Memory B cell (primary cell): ENCODE measurements around the gene OR52D1.

Source experiments
- ATAC-seq: fragments of 150-1000 bp; cut with Tn5 transposase; 2 replicates; pipeline ENCODE4 v1.10.0; 2021; ENCODE audit warnings: low read depth, mild to moderate bottlenecking, moderate library complexity
- DNase-seq, 2 donors: peaks; one replicate each; pipeline ENCODE4 v3.0.0; 2022; ENCODE audit warnings: low spot score in 2 of 2
- H3K27ac Mint-ChIP-seq: one replicate; pipeline ENCODE4 v1.8.0; 2022; ENCODE audit warnings: mild to moderate bottlenecking, moderate library complexity, mixed read lengths
- H3K27me3 Mint-ChIP-seq: one replicate; pipeline ENCODE4 v1.8.0; 2022; ENCODE audit warnings: mixed read lengths
- H3K36me3 Mint-ChIP-seq: one replicate; pipeline ENCODE4 v1.8.0; 2022; ENCODE audit warnings: mild to moderate bottlenecking, mixed read lengths
- H3K4me1 Mint-ChIP-seq: one replicate; pipeline ENCODE4 v1.8.0; 2022; ENCODE audit warnings: mixed read lengths
- H3K4me3 Mint-ChIP-seq: one replicate; pipeline ENCODE4 v1.8.0; 2022; ENCODE audit warnings: mild to moderate bottlenecking, moderate library complexity, mixed read lengths
- H3K9me3 Mint-ChIP-seq: one replicate; pipeline ENCODE4 v1.8.0; 2022; ENCODE audit warnings: mixed read lengths

The OR52D1 gene

GRCh38 chr11:5488385-5488784 lies at the start of gene OR52D1:
Gene OR52D1 (plus strand): TSS chr11:5488685. CDS start chr11:5488707, 22 bp downstream.
- Mint-ChIP-seq H3K36me3 (no peaks in the 10 kb centered on the region), H3K9me3 (no peaks in the 10 kb centered on the region), H3K4me1 (peaks cover 2% of the 10 kb centered on the region), H3K27ac (no peak within 1 kb of the TSS), H3K27me3 (peaks cover 5% of the 10 kb centered on the region), H3K4me3 (no peak within 1 kb of the TSS)
- no peak for ATAC-seq
- DNase-seq: no peak

- H3K4me3 Mint-ChIP-seq: no peak within 1 kb of the TSS
- no peaks in the 10 kb centered on the region for H3K36me3 Mint-ChIP-seq
- H3K27ac Mint-ChIP-seq: no peak within 1 kb of the TSS
- ATAC-seq (no peak), DNase-seq (no peak)
- no peaks in the 10 kb centered on the region for H3K4me1 Mint-ChIP-seq
- peaks cover 6% of the 10 kb centered on the region for H3K27me3 Mint-ChIP-seq
- no peaks in the 10 kb centered on the region for H3K9me3 Mint-ChIP-seq
These were observed 47.1 kb upstream of the OR52D1 start, which contains the start of gene OR51I1 for GRCh38 chr11:5441414-5441813. Gene OR51I1 (minus strand): TSS chr11:5441514. CDS start chr11:5441514, 0 bp downstream.

DNA sequence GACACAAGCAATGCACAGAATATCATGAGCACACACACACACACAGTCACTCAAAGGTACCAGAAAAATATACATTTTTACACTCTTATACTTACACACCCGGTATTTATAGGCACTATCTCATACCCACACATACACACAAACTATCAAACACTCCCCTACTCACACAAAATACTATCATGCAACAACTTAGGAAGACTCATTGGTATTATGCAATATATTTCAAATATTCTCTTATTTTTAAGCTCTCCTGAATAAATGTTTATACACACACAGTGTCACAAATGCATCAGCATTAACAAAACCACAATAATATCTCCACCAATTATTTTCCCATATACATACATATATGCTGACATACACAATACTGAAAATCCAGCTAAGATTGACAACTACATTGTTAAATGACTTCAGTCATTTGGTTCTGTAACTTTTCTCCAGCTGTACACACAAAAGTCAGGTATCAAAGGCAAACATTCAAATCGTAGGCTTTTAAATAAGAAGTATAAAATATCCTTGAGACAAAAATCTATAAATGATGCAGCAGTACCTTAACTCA lies 44.6 kb upstream of the OR52D1 start:
- peaks cover 6% of the 10 kb centered on the region for H3K27me3 Mint-ChIP-seq
- ATAC-seq (no peak), DNase-seq (no peak)
- no peaks in the 10 kb centered on the region for H3K9me3 Mint-ChIP-seq
- no peak overlapping the region for H3K4me3 Mint-ChIP-seq
- no peaks in the 10 kb centered on the region for H3K36me3 Mint-ChIP-seq
- H3K27ac Mint-ChIP-seq: no peak overlapping the region
- H3K4me1 Mint-ChIP-seq: no peaks in the 10 kb centered on the region

DNA sequence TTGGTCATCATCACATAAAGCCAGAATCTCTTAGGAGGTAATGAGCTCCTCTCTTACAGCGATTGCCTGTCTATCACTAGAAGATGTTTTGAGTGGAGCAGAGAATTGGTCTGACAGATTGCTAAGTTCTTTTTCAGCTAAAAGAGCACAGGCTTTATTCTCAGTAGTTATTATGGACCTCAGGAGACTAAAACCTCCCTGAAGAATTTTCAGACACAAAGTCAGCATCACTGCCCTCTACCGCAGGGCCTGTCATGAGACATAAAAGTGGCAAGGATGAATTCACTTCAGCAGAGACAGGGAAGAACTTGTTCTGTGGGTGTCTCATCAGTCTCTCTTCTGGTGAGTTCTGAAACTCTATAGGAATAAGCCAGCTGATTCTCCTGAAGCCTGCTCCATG lies 39.5 kb upstream of the OR52D1 start, which contains the start of gene OR51I2:
OR51I2 (plus strand) TSS at position 301 of the 400 bp plus-strand sequence. CDS start 4,166 bp downstream, outside the sequence.
- Mint-ChIP-seq H3K27ac (no peak within 1 kb of the TSS), H3K4me1 (no peaks in the 10 kb centered on the region)
- ATAC-seq: no peak

DNA sequence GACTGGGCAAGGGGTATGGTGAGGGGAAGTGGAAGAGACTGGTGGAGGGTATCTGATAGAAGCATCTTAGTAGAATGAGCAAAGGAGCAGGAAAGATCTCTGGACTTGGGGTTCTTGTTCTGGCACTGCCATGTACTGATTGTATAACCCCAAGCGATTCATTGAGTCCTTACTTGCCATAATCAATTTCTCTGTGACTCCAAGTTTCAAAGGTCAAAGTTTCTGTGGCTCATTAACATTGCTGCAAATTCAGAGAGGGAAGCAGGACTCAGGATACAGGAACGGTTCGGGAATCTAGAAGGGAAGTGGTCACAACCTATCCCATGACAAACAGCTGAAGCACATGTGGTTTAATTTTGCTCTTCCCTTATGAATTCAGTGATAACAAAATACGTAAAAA lies 39.1 kb upstream of the OR52D1 start:
- no peak overlapping the region for H3K27ac Mint-ChIP-seq
- no peak overlapping the region for H3K4me3 Mint-ChIP-seq
- H3K36me3 Mint-ChIP-seq: no peaks in the 10 kb centered on the region
- peaks cover 1% of the 10 kb centered on the region for H3K27me3 Mint-ChIP-seq
- no peaks in the 10 kb centered on the region for H3K4me1 Mint-ChIP-seq
- H3K9me3 Mint-ChIP-seq: no peaks in the 10 kb centered on the region
- no peak for DNase-seq
- ATAC-seq: no peak

More for the DNA sequence above, 39.5 kb upstream of the OR52D1 start, which contains the start of gene OR51I2:
- Mint-ChIP-seq H3K27me3 (peaks cover 1% of the 10 kb centered on the region), H3K4me3 (no peak within 1 kb of the TSS), H3K36me3 (no peaks in the 10 kb centered on the region), H3K9me3 (no peaks in the 10 kb centered on the region)
- DNase-seq: no peak

DNA sequence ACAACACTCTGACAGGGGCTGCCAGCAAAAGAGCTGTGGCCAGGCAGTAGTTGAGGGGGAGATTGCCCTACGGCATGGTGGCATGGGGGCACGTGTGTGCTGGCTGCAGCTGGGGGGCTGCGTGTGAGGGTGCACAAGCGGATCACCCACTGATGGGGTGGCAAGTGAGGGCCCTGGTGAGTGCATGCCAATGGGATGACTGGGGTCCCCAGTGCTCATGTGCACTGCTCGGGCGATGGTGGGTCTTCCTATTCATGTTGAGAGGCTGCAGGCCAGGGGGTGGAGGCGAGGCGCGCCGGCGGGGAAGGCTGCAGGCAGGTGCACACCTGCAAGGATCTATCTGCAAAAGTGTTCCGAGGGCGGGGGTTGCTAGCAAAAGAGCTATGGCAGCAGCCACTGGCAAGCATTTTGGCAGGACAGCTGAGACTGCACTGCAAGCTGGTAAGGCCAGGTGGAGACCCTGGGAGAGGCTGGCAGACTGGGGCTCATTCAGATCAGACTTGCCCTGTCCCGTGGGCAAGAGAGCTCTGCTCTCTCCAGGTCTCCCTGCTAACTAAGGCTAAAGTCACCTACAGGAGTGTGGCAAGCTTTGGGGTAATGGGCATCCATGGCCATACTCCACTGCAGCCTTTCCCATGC lies 27.4 kb upstream of the OR52D1 start:
- no peaks in the 10 kb centered on the region for H3K4me1 Mint-ChIP-seq
- H3K4me3 Mint-ChIP-seq: no peak overlapping the region
- H3K36me3 Mint-ChIP-seq: peaks cover 2% of the 10 kb centered on the region
- H3K9me3 Mint-ChIP-seq: peaks cover 1% of the 10 kb centered on the region
- H3K27me3 Mint-ChIP-seq: peaks cover 7% of the 10 kb centered on the region
- ATAC-seq: no peak
- no peak overlapping the region for H3K27ac Mint-ChIP-seq
- no peak for DNase-seq

- Mint-ChIP-seq H3K36me3 (no peaks in the 10 kb centered on the region), H3K4me1 (no peaks in the 10 kb centered on the region), H3K27ac (no peak overlapping the region), H3K4me3 (no peak overlapping the region), H3K9me3 (no peaks in the 10 kb centered on the region), H3K27me3 (peaks cover 11% of the 10 kb centered on the region)
- DNase-seq (no peak), ATAC-seq (no peak)
These were observed 21.0 kb upstream of the OR52D1 start for GRCh38 chr11:5467527-5467926.

GRCh38 chr11:5473921-5474320 lies 14.6 kb upstream of the OR52D1 start:
- Mint-ChIP-seq H3K4me3 (no peak overlapping the region), H3K4me1 (no peaks in the 10 kb centered on the region), H3K36me3 (no peaks in the 10 kb centered on the region), H3K27ac (no peak overlapping the region), H3K27me3 (peaks cover 11% of the 10 kb centered on the region), H3K9me3 (no peaks in the 10 kb centered on the region)
- ATAC-seq (no peak), DNase-seq (no peak)

- DNase-seq: peak; percentile 11 to 15
- Mint-ChIP-seq H3K4me1 (no peaks in the 10 kb centered on the region), H3K9me3 (no peaks in the 10 kb centered on the region), H3K4me3 (no peak overlapping the region), H3K27ac (no peak overlapping the region), H3K36me3 (no peaks in the 10 kb centered on the region), H3K27me3 (peaks cover 6% of the 10 kb centered on the region)
- no peak for ATAC-seq
These were observed 12.2 kb upstream of the OR52D1 start for GRCh38 chr11:5476186-5476819.

- H3K27ac Mint-ChIP-seq: no peak overlapping the region
- H3K27me3 Mint-ChIP-seq: peaks cover 3% of the 10 kb centered on the region
- peaks cover 2% of the 10 kb centered on the region for H3K4me1 Mint-ChIP-seq
- no peak overlapping the region for H3K4me3 Mint-ChIP-seq
- DNase-seq: no peak
- no peaks in the 10 kb centered on the region for H3K9me3 Mint-ChIP-seq
- no peak for ATAC-seq
- no peaks in the 10 kb centered on the region for H3K36me3 Mint-ChIP-seq
These were observed 2.5 kb upstream of the OR52D1 start for GRCh38 chr11:5486003-5486402.

DNA sequence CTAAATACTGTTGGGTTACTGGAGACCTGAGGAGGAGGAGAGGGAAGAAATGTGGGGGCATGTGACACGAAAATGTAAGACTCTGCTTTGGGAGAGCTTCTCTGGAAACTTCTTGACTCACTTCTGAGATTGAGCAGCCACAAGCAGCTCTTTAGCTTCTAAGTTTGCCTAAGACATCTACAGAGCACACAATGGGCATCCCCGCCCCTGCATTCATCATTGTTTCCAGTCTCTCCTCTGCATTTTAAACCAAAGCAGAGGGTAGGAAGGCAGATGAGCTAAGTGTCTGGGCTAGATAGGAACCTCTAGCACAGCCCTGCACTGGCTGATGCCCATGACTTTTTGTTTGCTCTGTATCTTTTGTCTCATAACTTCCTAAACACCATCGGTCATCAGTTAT lies 2.1 kb upstream of the OR52D1 start:
- H3K9me3 Mint-ChIP-seq: no peaks in the 10 kb centered on the region
- ATAC-seq: no peak
- no peak for DNase-seq
- H3K27me3 Mint-ChIP-seq: peaks cover 5% of the 10 kb centered on the region
- peaks cover 2% of the 10 kb centered on the region for H3K4me1 Mint-ChIP-seq
- no peak overlapping the region for H3K4me3 Mint-ChIP-seq
- H3K36me3 Mint-ChIP-seq: no peaks in the 10 kb centered on the region
- H3K27ac Mint-ChIP-seq: no peak overlapping the region

DNA sequence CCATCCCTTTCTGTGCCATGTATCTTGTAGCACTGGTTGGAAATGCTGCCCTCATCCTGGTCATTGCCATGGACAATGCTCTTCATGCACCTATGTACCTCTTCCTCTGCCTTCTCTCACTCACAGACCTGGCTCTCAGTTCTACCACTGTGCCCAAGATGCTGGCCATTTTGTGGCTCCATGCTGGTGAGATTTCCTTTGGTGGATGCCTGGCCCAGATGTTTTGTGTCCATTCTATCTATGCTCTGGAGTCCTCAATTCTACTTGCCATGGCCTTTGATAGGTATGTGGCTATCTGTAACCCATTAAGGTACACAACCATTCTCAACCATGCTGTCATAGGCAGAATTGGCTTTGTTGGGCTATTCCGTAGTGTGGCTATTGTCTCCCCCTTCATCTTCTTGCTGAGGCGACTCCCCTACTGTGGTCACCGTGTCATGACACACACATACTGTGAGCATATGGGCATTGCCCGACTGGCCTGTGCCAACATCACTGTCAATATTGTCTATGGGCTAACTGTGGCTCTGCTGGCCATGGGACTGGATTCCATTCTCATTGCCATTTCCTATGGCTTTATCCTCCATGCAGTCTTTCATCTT lies 414 bp downstream of the OR52D1 start:
- Mint-ChIP-seq H3K27me3 (peaks cover 4% of the 10 kb centered on the region), H3K4me1 (peaks cover 2% of the 10 kb centered on the region), H3K27ac (no peak overlapping the region), H3K4me3 (no peak overlapping the region), H3K36me3 (no peaks in the 10 kb centered on the region), H3K9me3 (no peaks in the 10 kb centered on the region)
- DNase-seq: no peak
- no peak for ATAC-seq

GRCh38 chr11:5489576-5490357 lies 1.3 kb downstream of the OR52D1 start:
- no peaks in the 10 kb centered on the region for H3K9me3 Mint-ChIP-seq
- H3K4me1 Mint-ChIP-seq: peaks cover 2% of the 10 kb centered on the region
- DNase-seq (no peak), ATAC-seq (no peak)
- H3K27ac Mint-ChIP-seq: no peak overlapping the region
- H3K27me3 Mint-ChIP-seq: peaks cover 4% of the 10 kb centered on the region
- no peak overlapping the region for H3K4me3 Mint-ChIP-seq
- no peaks in the 10 kb centered on the region for H3K36me3 Mint-ChIP-seq

DNA sequence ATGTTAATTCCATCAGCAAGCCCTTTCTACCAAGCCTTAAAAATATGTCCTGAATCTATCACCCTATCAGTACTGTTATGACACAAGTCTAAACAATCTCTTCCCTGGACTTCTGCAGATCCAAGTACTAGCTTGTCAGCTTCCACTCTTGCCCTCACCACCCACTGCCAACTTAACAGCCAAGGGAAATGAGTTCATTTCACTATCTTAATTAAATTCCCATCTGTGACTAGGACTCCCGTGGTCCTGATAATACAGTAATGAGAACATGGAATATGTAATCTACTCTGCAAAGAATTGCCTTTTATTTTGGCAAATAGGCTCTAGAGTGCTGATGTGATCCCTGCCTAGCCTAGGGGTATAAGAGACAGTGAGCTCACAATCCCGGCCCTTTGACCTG lies 11.2 kb downstream of the OR52D1 start:
- Mint-ChIP-seq H3K4me3 (no peak overlapping the region), H3K9me3 (no peaks in the 10 kb centered on the region), H3K36me3 (no peaks in the 10 kb centered on the region), H3K27ac (no peak overlapping the region), H3K27me3 (peaks cover 4% of the 10 kb centered on the region), H3K4me1 (no peaks in the 10 kb centered on the region)
- ATAC-seq: no peak
- no peak for DNase-seq
